Fibroblast of lung (primary cell): ENCODE results near the gene OGFOD3.

Experiments
- EZH2 ChIP-seq: IDR thresholded peaks from 2 replicates; pipeline ENCODE4 v1.5.1; 2012; ENCODE audit warnings: low read length, control low read depth, mild to moderate bottlenecking; ENCODE audit errors: missing control alignments
- TF ChIP-seq, protein P1 (sequence below), 2 donors: IDR thresholded peaks in 1 of 2; conservative IDR thresholded peaks in 1 of 2; 1 replicate in 1 of 2; 2 replicates in 1 of 2; pipeline ENCODE4 v1.5.1; 2011 to 2012; ENCODE audit warnings: low read length in 2 of 2, control low read depth in 1 of 2, inconsistent platforms in 1 of 2, low read depth in 1 of 2, mild to moderate bottlenecking in 1 of 2

DNA sequence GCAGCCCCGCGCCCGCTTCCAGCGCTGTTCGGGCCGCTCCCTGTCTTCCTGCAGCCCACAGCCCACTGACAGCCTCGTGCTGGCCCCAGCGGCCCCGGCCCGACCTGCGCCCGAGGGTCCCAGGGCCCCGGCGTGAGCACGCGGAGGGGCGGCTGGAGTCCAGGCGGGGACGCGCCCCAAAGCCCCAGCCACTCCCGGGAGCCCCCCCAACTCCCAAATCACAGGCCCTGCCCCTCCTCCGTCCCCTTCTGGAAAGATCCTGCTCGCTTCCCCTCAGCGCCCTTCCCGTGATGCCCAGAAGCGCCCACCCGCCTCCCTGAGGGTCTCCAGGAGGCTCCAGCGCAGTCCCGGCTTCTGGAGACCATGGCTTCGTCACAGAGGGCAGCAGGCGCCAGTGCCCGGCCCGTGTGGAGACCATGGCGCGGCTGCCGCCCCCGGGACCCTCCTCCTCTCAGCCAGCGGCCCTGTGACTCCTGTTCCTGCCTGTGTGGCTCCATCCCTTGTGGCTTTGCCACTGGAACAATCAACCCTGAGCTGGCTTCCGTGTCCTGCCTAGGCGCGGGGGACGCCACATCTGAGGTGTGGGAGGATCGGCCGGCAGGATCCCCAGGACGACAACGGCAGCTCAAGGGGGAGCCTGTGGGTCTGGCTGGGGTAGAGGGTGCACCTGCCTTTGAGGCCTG lies 42.9 kb downstream of the OGFOD3 start:
- TF ChIP-seq, protein P1, sequence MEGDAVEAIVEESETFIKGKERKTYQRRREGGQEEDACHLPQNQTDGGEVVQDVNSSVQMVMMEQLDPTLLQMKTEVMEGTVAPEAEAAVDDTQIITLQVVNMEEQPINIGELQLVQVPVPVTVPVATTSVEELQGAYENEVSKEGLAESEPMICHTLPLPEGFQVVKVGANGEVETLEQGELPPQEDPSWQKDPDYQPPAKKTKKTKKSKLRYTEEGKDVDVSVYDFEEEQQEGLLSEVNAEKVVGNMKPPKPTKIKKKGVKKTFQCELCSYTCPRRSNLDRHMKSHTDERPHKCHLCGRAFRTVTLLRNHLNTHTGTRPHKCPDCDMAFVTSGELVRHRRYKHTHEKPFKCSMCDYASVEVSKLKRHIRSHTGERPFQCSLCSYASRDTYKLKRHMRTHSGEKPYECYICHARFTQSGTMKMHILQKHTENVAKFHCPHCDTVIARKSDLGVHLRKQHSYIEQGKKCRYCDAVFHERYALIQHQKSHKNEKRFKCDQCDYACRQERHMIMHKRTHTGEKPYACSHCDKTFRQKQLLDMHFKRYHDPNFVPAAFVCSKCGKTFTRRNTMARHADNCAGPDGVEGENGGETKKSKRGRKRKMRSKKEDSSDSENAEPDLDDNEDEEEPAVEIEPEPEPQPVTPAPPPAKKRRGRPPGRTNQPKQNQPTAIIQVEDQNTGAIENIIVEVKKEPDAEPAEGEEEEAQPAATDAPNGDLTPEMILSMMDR (conservative IDR thresholded peaks at IDR 0.05 in 1 of 2, IDR thresholded peaks at IDR 0.05 in 1 of 2; ENCODE audit: low read depth in 1 of 2, low read length in 2 of 2), result no peak
- no peak for TF ChIP-seq EZH2
